Measurements from ENCODE around the gene INS. TPM values are rescaled to one million over a fixed set of nuclear protein-coding genes. Genes with fewer than 3 reads are reported as not detected.

Gene INS
- total RNA-seq, 1 donor from 2014 or later, result not detected

- no peak for DNase-seq (ENCODE audit: low spot score)
Measured at GRCh38 chr11:2165571-2165970, 4.6 kb upstream of the INS start.

GRCh38 chr11:2164861-2165555, 4.0 kb upstream of the INS start:
- no peak for DNase-seq (ENCODE audit: low spot score)

GRCh38 chr11:2164081-2164480, 3.1 kb upstream of the INS start:
- no peak for DNase-seq (ENCODE audit: low spot score)

- no peak for DNase-seq (ENCODE audit: low spot score)
Measured at GRCh38 chr11:2163428-2163978, 2.5 kb upstream of the INS start.

GRCh38 chr11:2159536-2160413, 1.2 kb downstream of the INS start:
- DNase-seq (ENCODE audit: low spot score), result no peak

GRCh38 chr11:2158966-2159365, 2.0 kb downstream of the INS start:
- no peak for DNase-seq (ENCODE audit: low spot score)

GRCh38 chr11:2158296-2158737, 2.7 kb downstream of the INS start:
- DNase-seq (ENCODE audit: low spot score), result no peak

- DNase-seq (ENCODE audit: low spot score), result no peak
Measured at GRCh38 chr11:2157294-2158040, 3.5 kb downstream of the INS start.

GRCh38 chr11:2156416-2157182, 4.4 kb downstream of the INS start:
- peak; percentile 76 for DNase-seq (ENCODE audit: low spot score)

- no peak for DNase-seq (ENCODE audit: low spot score)
Measured at GRCh38 chr11:2155511-2155910, 5.5 kb downstream of the INS start.

GRCh38 chr11:2154889-2155288, 6.1 kb downstream of the INS start:
- DNase-seq (ENCODE audit: low spot score), result no peak

GRCh38 chr11:2154195-2154585, 6.8 kb downstream of the INS start:
- DNase-seq (ENCODE audit: low spot score), result no peak

GRCh38 chr11:2153581-2154194, 7.3 kb downstream of the INS start:
- no peak for DNase-seq (ENCODE audit: low spot score)

GRCh38 chr11:2151500-2152257, 9.3 kb downstream of the INS start:
- DNase-seq (ENCODE audit: low spot score), result peak; percentile 82

- DNase-seq (ENCODE audit: low spot score), result no peak
Measured at GRCh38 chr11:2149864-2150847, 10.9 kb downstream of the INS start.

GRCh38 chr11:2149460-2149859, 11.5 kb downstream of the INS start:
- DNase-seq (ENCODE audit: low spot score), result no peak

- DNase-seq (ENCODE audit: low spot score), result no peak
Measured at GRCh38 chr11:2148595-2148994, 12.4 kb downstream of the INS start.

GRCh38 chr11:2147391-2147790, 13.6 kb downstream of the INS start:
- no peak for DNase-seq (ENCODE audit: low spot score)

GRCh38 chr11:2146051-2146450, 15.0 kb downstream of the INS start:
- DNase-seq (ENCODE audit: low spot score), result no peak
